HEK293 (cell line): ENCODE measurements around the gene DGKZ.

Experiments used
- ZBTB8A ChIP-seq: fragments of 450-650 bp; formaldehyde crosslinking; IDR thresholded peaks from 2 replicates; pipeline ENCODE4 v1.5.1; 2016; ENCODE audit warnings: missing biosample characterization, missing genetic modification characterization
- ZFP3 ChIP-seq: fragments of 450-650 bp; formaldehyde crosslinking; IDR thresholded peaks from 2 replicates; pipeline ENCODE4 v1.5.1; 2016; ENCODE audit warnings: low read depth, missing biosample characterization, missing genetic modification characterization
- ZNF747 ChIP-seq: fragments of 450-650 bp; formaldehyde crosslinking; IDR thresholded peaks from 2 replicates; pipeline ENCODE4 v1.5.1; 2016; ENCODE audit warnings: missing biosample characterization, missing genetic modification characterization
- TF ChIP-seq, protein P1 (sequence below): fragments of 450-650 bp; formaldehyde crosslinking; IDR thresholded peaks from 2 replicates; pipeline ENCODE4 v1.5.1; 2016; ENCODE audit warnings: missing biosample characterization, missing genetic modification characterization

GRCh38 chr11:46387456-46387855 lies 40.2 kb downstream of the DGKZ start:
- TF ChIP-seq ZNF747 (tag by site-specific recombination) (no peak), ZBTB8A (tag by site-specific recombination) (no peak), ZFP3 (tag by site-specific recombination) (no peak)
- TF ChIP-seq, protein P1, sequence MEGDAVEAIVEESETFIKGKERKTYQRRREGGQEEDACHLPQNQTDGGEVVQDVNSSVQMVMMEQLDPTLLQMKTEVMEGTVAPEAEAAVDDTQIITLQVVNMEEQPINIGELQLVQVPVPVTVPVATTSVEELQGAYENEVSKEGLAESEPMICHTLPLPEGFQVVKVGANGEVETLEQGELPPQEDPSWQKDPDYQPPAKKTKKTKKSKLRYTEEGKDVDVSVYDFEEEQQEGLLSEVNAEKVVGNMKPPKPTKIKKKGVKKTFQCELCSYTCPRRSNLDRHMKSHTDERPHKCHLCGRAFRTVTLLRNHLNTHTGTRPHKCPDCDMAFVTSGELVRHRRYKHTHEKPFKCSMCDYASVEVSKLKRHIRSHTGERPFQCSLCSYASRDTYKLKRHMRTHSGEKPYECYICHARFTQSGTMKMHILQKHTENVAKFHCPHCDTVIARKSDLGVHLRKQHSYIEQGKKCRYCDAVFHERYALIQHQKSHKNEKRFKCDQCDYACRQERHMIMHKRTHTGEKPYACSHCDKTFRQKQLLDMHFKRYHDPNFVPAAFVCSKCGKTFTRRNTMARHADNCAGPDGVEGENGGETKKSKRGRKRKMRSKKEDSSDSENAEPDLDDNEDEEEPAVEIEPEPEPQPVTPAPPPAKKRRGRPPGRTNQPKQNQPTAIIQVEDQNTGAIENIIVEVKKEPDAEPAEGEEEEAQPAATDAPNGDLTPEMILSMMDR: no peak
